HEK293 (cell line): ENCODE results near the gene PARD3.

Source experiments
- CTCF ChIA-PET: fragments of 350-600 bp; formaldehyde crosslinking; extraction: SDS; loops from one replicate; lab custom pipeline; 2021; ENCODE audit warnings: antibody characterized with exemption; lab: Yijun Ruan, JAX
- POLR2A ChIA-PET: fragments of 300-600 bp; formaldehyde crosslinking; extraction: SDS; loops from one replicate; lab custom pipeline; 2020; ENCODE audit warnings: antibody characterized with exemption, inconsistent platforms; lab: Yijun Ruan, JAX
- H3K27ac ChIP-seq: fragments of 200-500 bp; sonication (Bioruptor generic); 2 replicates; pipeline ENCODE4 v1.5.1; 2014; ENCODE audit warnings: low read depth, low read length, control low read depth, inconsistent platforms; ENCODE audit errors: extremely low read depth
- H3K36me3 ChIP-seq, 2 experiments: fragments of 200-500 bp in 1 of 2; sonication (Bioruptor generic) in 1 of 2; 1 replicate in 1 of 2; 2 replicates in 1 of 2; pipeline ENCODE4 v1.5.1; 2014 to 2017; ENCODE audit warnings: inconsistent platforms in 2 of 2, low read length in 2 of 2; ENCODE audit not compliant: control insufficient read depth in 2 of 2, insufficient read depth in 1 of 2
- H3K4me1 ChIP-seq: fragments of 200-500 bp; sonication (Bioruptor generic); 2 replicates; pipeline ENCODE4 v1.5.1; 2014; ENCODE audit warnings: mild to moderate bottlenecking, low read length, inconsistent platforms; ENCODE audit not compliant: control insufficient read depth, insufficient read depth
- H3K4me3 ChIP-seq: 2 replicates; pipeline ENCODE4 v1.5.1; 2011; ENCODE audit warnings: low read depth, mild to moderate bottlenecking, control low read depth, low read length, moderate library complexity
- H3K9me3 ChIP-seq: fragments of 200-500 bp; sonication (Bioruptor generic); 2 replicates; pipeline ENCODE4 v1.5.1; 2014; ENCODE audit warnings: low read depth, low read length, inconsistent platforms; ENCODE audit not compliant: control insufficient read depth, insufficient read depth
- HOXD13 ChIP-seq: sonication (generic); formaldehyde crosslinking; IDR thresholded peaks from 2 replicates; pipeline ENCODE4 v1.8.0; 2022; ENCODE audit warnings: missing genetic modification reagents, borderline replicate concordance
- IKZF3 ChIP-seq: fragments of 450-650 bp; IDR thresholded peaks from 2 replicates; pipeline ENCODE4 v1.5.0; 2018; ENCODE audit warnings: missing biosample characterization, mild to moderate bottlenecking, missing genetic modification characterization, moderate library complexity
- KLF10 ChIP-seq: fragments of 450-650 bp; IDR thresholded peaks from 2 replicates; pipeline ENCODE4 v1.5.1; 2018; ENCODE audit warnings: missing biosample characterization, mild to moderate bottlenecking, missing genetic modification characterization
- SP3 ChIP-seq: fragments of 450-650 bp; formaldehyde crosslinking; IDR thresholded peaks from 2 replicates; pipeline ENCODE4 v1.5.1; 2016; ENCODE audit warnings: missing biosample characterization, missing genetic modification characterization
- ZBTB17 ChIP-seq: fragments of 450-650 bp; formaldehyde crosslinking; IDR thresholded peaks from 2 replicates; pipeline ENCODE4 v1.5.1; 2016; ENCODE audit warnings: missing biosample characterization, missing genetic modification characterization
- ZEB2 ChIP-seq: fragments of 450-650 bp; formaldehyde crosslinking; IDR thresholded peaks from 2 replicates; pipeline ENCODE4 v1.5.1; 2016; ENCODE audit warnings: missing biosample characterization, missing genetic modification characterization
- ZNF140 ChIP-seq: fragments of 450-650 bp; formaldehyde crosslinking; IDR thresholded peaks from 2 replicates; pipeline ENCODE4 v1.5.1; 2016; ENCODE audit warnings: missing biosample characterization, missing genetic modification characterization
- ZNF19 ChIP-seq: fragments of 450-650 bp; formaldehyde crosslinking; IDR thresholded peaks from 2 replicates; pipeline ENCODE4; 2016; ENCODE audit warnings: missing biosample characterization, missing genetic modification characterization, low read depth
- ZNF214 ChIP-seq: fragments of 450-650 bp; formaldehyde crosslinking; IDR thresholded peaks from 2 replicates; pipeline ENCODE4 v1.5.1; 2017; ENCODE audit warnings: missing biosample characterization, mild to moderate bottlenecking, missing genetic modification characterization, borderline replicate concordance
- ZNF311 ChIP-seq: fragments of 450-650 bp; formaldehyde crosslinking; IDR thresholded peaks from 2 replicates; pipeline ENCODE4 v1.5.1; 2017; ENCODE audit warnings: missing biosample characterization, missing genetic modification characterization, borderline replicate concordance
- ZNF37A ChIP-seq: fragments of 450-650 bp; IDR thresholded peaks from 2 replicates; pipeline ENCODE4 v1.5.1; 2018; ENCODE audit warnings: missing biosample characterization, missing genetic modification characterization
- ZNF548 ChIP-seq: fragments of 450-650 bp; formaldehyde crosslinking; IDR thresholded peaks from 2 replicates; pipeline ENCODE4 v1.5.1; 2016; ENCODE audit warnings: missing biosample characterization, missing genetic modification characterization
- ZNF585B ChIP-seq: fragments of 450-650 bp; formaldehyde crosslinking; IDR thresholded peaks from 2 replicates; pipeline ENCODE4 v1.5.1; 2016; ENCODE audit warnings: missing biosample characterization, missing genetic modification characterization
- TF ChIP-seq, protein P1 (sequence below): fragments of 450-650 bp; formaldehyde crosslinking; IDR thresholded peaks from 2 replicates; pipeline ENCODE4 v1.5.1; 2016; ENCODE audit warnings: missing biosample characterization, missing genetic modification characterization, borderline replicate concordance
- TF ChIP-seq, protein P2 (sequence below): fragments of 450-650 bp; formaldehyde crosslinking; IDR thresholded peaks from 2 replicates; pipeline ENCODE4 v1.5.1; 2017; ENCODE audit warnings: missing biosample characterization, missing genetic modification characterization
- TF ChIP-seq, protein P3 (sequence below): fragments of 450-650 bp; formaldehyde crosslinking; IDR thresholded peaks from 2 replicates; pipeline ENCODE4 v1.5.1; 2016; ENCODE audit warnings: missing biosample characterization, missing genetic modification characterization
- TF ChIP-seq, protein P4 (sequence below): fragments of 450-650 bp; formaldehyde crosslinking; IDR thresholded peaks from 2 replicates; pipeline ENCODE4 v1.5.1; 2016; ENCODE audit warnings: missing biosample characterization, missing genetic modification characterization
- TF ChIP-seq, protein P5 (sequence below): fragments of 450-650 bp; formaldehyde crosslinking; IDR thresholded peaks from 2 replicates; pipeline ENCODE4 v1.5.1; 2016; ENCODE audit warnings: missing biosample characterization, missing genetic modification characterization
- TF ChIP-seq, protein P6 (sequence below): fragments of 450-650 bp; formaldehyde crosslinking; IDR thresholded peaks from 2 replicates; pipeline ENCODE4 v1.5.1; 2016; ENCODE audit warnings: missing biosample characterization, missing genetic modification characterization
- TF ChIP-seq, protein P7 (sequence below): fragments of 450-650 bp; formaldehyde crosslinking; IDR thresholded peaks from 2 replicates; pipeline ENCODE4 v1.5.1; 2016; ENCODE audit warnings: missing biosample characterization, missing genetic modification characterization

The PARD3 gene

DNA sequence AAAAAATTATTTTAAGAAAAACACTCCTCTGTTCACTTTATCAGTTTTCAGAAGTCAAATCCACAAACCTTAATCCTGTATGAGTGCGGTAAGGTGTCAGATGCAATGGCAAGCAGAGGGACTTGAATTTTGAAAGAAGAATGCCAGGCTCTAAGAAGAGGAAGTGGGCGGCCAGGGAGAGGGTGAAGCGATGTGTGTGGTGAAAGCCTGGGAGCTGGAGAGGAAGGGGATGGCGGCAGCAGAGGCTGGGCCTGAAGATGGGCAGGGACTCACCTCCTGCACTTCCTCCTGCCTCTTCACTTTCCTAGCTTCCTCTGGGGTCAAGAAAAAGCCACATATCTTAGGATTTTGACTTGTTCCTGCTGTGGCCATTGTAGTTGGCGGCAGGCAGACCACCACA lies 609.6 kb downstream of the PARD3 start (continued):
- TF ChIP-seq, protein P1, sequence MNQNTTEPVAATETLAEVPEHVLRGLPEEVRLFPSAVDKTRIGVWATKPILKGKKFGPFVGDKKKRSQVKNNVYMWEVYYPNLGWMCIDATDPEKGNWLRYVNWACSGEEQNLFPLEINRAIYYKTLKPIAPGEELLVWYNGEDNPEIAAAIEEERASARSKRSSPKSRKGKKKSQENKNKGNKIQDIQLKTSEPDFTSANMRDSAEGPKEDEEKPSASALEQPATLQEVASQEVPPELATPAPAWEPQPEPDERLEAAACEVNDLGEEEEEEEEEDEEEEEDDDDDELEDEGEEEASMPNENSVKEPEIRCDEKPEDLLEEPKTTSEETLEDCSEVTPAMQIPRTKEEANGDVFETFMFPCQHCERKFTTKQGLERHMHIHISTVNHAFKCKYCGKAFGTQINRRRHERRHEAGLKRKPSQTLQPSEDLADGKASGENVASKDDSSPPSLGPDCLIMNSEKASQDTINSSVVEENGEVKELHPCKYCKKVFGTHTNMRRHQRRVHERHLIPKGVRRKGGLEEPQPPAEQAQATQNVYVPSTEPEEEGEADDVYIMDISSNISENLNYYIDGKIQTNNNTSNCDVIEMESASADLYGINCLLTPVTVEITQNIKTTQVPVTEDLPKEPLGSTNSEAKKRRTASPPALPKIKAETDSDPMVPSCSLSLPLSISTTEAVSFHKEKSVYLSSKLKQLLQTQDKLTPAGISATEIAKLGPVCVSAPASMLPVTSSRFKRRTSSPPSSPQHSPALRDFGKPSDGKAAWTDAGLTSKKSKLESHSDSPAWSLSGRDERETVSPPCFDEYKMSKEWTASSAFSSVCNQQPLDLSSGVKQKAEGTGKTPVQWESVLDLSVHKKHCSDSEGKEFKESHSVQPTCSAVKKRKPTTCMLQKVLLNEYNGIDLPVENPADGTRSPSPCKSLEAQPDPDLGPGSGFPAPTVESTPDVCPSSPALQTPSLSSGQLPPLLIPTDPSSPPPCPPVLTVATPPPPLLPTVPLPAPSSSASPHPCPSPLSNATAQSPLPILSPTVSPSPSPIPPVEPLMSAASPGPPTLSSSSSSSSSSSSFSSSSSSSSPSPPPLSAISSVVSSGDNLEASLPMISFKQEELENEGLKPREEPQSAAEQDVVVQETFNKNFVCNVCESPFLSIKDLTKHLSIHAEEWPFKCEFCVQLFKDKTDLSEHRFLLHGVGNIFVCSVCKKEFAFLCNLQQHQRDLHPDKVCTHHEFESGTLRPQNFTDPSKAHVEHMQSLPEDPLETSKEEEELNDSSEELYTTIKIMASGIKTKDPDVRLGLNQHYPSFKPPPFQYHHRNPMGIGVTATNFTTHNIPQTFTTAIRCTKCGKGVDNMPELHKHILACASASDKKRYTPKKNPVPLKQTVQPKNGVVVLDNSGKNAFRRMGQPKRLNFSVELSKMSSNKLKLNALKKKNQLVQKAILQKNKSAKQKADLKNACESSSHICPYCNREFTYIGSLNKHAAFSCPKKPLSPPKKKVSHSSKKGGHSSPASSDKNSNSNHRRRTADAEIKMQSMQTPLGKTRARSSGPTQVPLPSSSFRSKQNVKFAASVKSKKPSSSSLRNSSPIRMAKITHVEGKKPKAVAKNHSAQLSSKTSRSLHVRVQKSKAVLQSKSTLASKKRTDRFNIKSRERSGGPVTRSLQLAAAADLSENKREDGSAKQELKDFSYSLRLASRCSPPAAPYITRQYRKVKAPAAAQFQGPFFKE: no peak
- TF ChIP-seq ZNF19 (tag by site-specific recombination) (no peak), HOXD13 (CRISPR knock-in tag) (no peak), ZNF214 (tag by site-specific recombination) (no peak), SP3 (tag by site-specific recombination) (no peak), ZEB2 (tag by site-specific recombination) (no peak), KLF10 (no peak), IKZF3 (no peak), ZNF140 (tag by site-specific recombination) (no peak), ZNF548 (no peak), ZBTB17 (no peak)
- TF ChIP-seq, protein P2, sequence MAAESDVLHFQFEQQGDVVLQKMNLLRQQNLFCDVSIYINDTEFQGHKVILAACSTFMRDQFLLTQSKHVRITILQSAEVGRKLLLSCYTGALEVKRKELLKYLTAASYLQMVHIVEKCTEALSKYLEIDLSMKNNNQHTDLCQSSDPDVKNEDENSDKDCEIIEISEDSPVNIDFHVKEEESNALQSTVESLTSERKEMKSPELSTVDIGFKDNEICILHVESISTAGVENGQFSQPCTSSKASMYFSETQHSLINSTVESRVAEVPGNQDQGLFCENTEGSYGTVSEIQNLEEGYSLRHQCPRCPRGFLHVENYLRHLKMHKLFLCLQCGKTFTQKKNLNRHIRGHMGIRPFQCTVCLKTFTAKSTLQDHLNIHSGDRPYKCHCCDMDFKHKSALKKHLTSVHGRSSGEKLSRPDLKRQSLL (tag by site-specific recombination): no peak
- TF ChIP-seq, protein P3, sequence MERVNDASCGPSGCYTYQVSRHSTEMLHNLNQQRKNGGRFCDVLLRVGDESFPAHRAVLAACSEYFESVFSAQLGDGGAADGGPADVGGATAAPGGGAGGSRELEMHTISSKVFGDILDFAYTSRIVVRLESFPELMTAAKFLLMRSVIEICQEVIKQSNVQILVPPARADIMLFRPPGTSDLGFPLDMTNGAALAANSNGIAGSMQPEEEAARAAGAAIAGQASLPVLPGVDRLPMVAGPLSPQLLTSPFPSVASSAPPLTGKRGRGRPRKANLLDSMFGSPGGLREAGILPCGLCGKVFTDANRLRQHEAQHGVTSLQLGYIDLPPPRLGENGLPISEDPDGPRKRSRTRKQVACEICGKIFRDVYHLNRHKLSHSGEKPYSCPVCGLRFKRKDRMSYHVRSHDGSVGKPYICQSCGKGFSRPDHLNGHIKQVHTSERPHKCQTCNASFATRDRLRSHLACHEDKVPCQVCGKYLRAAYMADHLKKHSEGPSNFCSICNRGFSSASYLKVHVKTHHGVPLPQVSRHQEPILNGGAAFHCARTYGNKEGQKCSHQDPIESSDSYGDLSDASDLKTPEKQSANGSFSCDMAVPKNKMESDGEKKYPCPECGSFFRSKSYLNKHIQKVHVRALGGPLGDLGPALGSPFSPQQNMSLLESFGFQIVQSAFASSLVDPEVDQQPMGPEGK (tag by site-specific recombination): no peak
- TF ChIP-seq, protein P4, sequence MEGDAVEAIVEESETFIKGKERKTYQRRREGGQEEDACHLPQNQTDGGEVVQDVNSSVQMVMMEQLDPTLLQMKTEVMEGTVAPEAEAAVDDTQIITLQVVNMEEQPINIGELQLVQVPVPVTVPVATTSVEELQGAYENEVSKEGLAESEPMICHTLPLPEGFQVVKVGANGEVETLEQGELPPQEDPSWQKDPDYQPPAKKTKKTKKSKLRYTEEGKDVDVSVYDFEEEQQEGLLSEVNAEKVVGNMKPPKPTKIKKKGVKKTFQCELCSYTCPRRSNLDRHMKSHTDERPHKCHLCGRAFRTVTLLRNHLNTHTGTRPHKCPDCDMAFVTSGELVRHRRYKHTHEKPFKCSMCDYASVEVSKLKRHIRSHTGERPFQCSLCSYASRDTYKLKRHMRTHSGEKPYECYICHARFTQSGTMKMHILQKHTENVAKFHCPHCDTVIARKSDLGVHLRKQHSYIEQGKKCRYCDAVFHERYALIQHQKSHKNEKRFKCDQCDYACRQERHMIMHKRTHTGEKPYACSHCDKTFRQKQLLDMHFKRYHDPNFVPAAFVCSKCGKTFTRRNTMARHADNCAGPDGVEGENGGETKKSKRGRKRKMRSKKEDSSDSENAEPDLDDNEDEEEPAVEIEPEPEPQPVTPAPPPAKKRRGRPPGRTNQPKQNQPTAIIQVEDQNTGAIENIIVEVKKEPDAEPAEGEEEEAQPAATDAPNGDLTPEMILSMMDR (tag by site-specific recombination): no peak
- TF ChIP-seq, all 188 proteins: peak for 0

DNA sequence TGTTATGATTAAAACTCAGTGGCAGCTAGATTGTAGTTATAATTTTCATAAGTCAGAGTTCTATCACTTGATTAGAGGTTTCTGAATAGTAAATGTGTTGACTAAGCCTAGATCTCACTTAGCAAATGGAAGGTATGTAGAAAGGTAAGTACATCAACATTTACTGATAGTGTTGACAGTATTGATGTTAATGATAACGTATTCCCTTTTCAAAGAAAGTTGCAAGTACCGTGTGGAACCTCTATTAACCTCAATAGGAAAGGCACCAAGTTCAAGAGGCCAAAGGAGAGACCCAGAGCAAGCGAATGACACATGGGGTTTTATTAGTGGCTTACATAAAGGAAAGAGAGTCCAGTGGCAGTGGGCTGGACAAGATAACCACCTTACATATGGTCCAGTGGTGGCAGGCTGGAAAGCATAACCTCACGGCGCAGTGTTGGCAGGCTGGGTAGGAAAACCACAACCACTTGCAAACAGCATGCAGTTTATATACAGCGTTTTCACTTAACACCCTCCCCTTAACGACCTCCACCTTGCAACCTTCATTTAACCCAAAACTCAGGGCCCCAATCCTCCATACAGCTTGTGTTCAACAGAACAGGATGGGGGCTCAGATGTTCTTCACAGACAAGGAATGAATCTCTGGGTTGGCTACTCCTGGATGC lies 611.0 kb downstream of the PARD3 start:
- ChIA-PET POLR2A (no interaction called here), CTCF (no interaction called here)
- no peak for TF ChIP-seq ZNF37A (tag by site-specific recombination)
- no peak for TF ChIP-seq ZNF311 (tag by site-specific recombination)
- TF ChIP-seq, protein P5, sequence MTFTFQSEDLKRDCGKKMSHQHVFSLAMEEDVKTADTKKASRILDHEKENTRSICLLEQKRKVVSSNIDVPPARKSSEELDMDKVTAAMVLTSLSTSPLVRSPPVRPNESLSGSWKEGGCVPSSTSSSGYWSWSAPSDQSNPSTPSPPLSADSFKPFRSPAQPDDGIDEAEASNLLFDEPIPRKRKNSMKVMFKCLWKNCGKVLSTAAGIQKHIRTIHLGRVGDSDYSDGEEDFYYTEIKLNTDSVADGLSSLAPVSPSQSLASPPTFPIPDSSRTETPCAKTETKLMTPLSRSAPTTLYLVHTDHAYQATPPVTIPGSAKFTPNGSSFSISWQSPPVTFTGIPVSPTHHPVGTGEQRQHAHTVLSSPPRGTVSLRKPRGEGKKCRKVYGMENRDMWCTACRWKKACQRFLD (tag by site-specific recombination): no peak
- TF ChIP-seq, protein P6, sequence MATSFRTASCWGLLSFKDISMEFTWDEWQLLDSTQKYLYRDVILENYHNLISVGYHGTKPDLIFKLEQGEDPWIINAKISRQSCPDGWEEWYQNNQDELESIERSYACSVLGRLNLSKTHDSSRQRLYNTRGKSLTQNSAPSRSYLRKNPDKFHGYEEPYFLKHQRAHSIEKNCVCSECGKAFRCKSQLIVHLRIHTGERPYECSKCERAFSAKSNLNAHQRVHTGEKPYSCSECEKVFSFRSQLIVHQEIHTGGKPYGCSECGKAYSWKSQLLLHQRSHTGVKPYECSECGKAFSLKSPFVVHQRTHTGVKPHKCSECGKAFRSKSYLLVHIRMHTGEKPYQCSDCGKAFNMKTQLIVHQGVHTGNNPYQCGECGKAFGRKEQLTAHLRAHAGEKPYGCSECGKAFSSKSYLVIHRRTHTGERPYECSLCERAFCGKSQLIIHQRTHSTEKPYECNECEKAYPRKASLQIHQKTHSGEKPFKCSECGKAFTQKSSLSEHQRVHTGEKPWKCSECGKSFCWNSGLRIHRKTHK (tag by site-specific recombination): no peak
- TF ChIP-seq, protein P7, sequence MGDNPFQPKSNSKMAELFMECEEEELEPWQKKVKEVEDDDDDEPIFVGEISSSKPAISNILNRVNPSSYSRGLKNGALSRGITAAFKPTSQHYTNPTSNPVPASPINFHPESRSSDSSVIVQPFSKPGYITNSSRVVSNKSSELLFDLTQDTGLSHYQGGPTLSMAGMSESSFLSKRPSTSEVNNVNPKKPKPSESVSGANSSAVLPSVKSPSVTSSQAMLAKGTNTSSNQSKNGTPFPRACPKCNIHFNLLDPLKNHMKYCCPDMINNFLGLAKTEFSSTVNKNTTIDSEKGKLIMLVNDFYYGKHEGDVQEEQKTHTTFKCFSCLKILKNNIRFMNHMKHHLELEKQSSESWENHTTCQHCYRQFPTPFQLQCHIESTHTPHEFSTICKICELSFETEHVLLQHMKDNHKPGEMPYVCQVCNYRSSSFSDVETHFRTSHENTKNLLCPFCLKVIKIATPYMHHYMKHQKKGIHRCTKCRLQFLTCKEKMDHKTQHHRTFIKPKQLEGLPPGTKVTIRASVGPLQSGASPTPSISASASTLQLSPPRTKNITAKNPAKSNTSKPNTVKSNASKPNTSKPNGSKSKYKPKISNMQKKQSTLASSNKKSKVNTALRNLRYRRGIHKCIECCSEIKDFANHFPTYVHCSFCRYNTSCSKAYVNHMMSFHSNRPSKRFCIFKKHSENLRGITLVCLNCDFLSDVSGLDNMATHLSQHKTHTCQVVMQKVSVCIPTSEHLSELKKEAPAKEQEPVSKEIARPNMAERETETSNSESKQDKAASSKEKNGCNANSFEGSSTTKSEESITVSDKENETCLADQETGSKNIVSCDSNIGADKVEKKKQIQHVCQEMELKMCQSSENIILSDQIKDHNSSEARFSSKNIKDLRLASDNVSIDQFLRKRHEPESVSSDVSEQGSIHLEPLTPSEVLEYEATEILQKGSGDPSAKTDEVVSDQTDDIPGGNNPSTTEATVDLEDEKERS: no peak
- TF ChIP-seq ZNF585B: no peak
- Histone ChIP-seq H3K4me1 (0 out of 2 replicates have a peak, but pooled peaks cover 4% of the 10 kb centered on the region), H3K27ac (no peak overlapping the region), H3K9me3 (no peaks in the 10 kb centered on the region), H3K36me3 (no peaks in the 10 kb centered on the region), H3K4me3 (no peak overlapping the region)
